ENCODE results near the gene BOD1L2.

Gene BOD1L2

DNA sequence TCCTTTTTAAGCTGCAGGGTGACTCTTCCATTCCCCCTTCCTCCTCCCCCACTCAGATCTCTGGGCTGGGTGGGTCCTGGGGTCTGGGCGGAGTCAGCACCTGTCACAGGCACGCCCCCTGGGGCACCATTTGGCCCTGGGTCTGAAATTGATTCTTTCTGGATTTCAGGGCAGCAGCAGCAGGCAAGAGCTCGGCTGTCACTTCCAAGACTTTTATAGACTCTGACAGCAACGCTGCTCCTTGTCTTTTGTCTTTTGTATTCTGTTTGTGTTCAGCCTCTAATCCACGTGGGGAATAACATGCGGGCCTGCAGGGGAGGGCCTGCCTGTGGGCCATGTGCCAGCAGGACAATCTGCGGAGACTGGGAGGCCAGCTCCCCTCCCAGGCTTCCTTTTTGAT lies 3.9 kb downstream of the BOD1L2 start:
- DNase-seq, result no peak

DNA sequence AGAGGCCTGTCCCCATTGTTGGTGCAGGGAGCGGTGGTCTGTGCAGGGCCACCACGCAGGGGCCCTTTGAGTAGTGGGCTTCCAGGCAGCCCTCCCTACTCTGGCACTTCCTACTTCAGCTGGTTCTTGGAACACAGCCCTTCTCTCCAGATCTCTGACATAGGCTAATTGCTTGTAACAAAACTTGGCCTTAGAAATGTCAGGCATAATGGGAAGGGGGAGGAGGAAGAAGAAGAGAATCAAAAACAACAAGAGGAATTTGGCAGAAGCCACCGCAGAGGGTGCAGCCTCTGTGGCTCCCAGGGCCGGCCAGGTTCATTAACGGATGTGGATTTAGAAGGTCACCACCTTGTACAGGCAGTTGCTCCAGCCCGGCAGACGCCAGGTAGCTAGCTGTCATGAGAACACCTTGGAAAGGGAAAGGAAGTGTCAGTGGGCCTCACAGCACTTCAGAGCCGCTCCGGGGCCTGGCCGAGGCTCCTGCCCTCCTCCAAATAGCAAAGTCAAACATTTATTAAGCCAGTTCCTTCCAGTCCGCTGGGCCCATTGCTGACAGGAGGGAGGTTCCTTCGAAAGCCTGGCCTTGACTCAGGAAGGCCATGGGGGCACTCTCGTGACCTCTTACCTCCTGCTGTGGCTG lies 7.4 kb downstream of the BOD1L2 start:
- no peak for DNase-seq

DNA sequence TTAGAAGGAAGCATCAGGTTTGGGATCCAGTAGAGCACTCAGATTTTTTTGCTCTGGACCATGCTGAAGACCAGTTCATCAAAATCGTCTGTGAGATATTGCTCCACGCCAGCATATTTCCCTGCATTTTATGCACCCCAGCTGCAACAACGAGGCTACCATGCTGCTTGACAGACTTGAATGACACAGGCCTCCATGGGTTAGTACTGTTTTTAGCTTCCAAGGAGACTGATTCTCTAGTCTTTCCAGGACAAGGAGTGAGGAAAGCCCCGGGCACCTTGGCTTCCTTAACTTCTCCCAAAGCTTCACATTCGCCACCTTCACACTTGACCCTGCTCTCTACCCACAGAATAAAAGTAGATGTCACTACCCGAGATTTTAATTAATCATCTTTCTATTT lies 17.5 kb downstream of the BOD1L2 start:
- DNase-seq, result no peak

DNA sequence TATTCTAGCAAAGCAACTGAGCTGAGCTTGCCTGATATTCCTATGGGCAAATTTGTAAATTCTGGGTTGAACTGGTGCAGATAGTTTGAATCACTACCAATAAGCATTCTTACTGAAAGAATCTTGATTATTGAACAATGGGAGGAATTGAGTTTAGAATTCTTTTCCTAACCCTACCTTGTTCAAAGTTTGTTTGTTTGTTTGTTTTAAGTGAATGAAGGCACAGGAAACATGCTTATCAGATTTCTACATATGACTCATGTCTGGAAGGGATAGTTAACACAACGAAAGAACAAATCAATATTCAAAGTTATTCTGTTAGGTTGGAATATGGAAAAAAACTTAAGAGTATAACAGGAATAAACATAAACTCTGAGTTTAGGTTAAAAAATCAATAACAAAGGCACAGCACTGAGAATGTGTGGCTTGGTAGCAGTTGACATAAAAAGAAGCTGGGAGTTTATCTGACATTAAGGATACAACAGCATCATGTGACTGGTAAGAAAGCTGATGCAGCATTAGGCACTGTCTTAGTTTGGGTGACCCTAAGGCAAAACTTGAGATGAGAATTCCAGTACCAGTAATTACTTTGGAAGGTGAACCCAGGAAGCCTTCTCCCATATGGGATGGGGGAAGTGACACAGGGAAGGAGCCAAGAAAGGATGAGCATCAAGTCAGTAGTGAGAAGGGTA lies 20.9 kb downstream of the BOD1L2 start:
- DNase-seq, result no peak

DNA sequence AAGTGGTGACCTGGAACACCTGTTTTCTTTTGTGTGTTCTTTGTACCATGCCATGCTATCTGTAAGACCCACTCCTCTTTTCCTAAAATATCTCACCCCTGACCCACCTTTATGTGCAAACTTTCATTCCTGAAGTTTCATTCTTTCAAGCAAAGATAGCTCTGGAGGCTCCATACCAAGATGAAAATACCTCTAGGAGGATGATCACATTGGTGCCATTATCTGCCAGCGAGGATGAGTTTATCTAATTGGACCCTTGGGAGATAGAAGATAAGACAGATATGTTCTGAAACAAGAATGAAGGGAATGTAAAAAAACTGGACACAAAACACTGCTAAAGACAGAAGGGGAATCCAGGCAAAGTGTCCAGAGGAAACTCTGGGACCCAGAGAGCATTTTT lies 24.1 kb downstream of the BOD1L2 start:
- no peak for DNase-seq

DNA sequence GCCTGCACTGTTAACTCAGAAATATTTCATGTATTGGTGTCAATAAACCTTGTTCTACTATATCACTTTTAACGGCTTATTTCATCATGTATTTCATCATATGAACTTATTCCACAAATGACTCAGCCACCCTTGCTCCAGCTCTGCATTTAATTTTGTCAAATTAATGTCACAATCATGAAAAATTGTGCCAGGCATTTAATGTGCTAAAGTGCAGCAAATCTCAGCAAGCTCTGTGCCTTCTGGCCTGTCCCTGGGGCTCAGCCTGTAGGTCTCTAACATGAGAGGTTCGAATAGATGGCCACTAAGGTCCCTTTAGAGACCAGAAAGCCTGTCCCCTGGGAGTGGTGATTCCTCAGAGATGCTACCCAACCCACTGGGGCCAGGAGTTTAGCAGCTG lies 28.6 kb downstream of the BOD1L2 start:
- no peak for DNase-seq

DNA sequence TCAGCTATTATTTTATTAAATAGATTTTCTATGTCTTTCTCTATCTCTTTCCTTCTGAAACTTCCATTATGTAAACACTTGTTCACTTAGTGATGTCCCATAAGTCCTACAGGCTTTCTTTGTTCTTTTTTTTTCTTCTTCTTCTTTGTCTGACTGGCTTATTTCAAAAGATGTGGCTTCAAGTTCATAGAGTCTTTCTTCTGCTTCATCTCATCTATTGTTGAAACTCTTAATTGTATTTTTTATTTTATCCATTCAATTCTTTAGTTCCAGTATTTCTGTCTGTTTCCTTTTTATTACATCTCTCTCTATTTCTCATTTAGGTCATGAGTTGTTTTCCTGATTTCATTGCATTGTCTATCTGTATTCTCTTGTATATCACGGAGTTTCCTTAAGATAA lies 38.5 kb downstream of the BOD1L2 start:
- no peak for DNase-seq

DNA sequence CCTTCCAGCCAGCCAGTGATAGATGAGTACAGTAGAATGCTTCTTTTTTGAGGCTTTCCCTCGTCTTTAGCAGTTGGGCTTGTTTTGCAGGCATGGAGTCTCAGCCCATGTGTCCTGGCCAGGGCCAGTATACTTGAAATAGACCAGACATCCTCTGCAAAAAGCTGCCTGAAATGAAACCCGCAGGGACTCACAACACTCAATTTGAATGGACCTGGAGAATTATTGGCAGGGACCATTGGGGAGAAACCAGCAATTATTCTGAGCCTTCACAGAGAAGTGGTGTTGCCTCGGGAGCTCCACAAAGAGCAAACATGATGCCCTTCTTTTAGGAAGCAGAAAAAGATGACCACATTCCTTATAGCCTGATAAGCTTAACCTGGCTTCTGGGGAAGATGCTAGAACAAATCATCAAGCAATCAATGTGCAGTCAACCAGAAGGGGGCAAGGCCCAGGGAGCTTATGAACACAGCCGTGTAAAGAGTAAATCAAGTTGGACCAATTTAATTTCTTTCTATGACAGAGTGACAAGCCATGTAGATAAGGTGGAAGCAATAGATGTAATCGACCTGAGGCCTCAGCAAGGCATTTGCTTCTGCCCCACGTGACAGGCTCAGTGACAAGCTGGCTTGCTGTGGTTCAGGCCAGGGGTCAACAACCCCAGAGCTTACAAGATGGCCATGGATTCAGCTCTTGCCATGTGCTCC lies 42.1 kb downstream of the BOD1L2 start:
- DNase-seq, result no peak

DNA sequence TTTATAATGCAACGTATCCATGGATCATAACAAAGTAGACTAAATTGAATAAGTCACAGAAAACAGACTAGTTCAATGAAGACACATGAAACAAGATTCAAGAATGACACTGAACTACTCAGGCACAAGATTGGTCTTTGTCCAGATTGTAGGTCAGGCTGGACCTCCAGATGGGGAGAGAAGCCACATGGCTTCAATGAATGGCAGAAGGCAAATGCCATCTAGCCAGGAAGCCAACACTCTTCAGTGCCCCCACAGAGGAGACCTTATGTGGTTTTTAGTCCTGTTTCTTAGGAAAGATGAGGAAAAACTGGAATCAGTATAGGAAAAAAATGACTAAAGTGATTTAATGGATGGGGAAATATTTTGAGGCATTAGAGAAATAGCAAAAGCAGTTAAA lies 43.1 kb downstream of the BOD1L2 start:
- no peak for DNase-seq

DNA sequence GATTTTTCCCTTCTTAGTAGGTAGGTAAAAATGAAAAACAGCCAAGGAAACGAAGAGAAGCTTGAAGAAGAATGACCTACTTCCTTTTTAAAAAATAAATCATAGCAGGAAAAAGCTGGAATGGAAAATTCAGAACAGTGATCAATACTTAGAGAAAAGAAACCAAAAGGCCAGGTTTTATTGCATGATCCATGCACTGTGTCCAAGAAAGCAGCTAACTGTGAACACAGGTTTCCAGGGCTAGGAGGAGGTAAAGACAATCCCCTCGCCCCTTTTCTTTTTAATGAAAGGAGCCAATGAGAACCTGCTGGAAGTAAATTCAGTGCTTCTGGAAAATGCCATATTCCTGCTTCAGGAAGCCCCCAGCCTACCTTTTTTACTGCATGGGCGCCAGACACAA lies 47.2 kb downstream of the BOD1L2 start:
- no peak for DNase-seq

DNA sequence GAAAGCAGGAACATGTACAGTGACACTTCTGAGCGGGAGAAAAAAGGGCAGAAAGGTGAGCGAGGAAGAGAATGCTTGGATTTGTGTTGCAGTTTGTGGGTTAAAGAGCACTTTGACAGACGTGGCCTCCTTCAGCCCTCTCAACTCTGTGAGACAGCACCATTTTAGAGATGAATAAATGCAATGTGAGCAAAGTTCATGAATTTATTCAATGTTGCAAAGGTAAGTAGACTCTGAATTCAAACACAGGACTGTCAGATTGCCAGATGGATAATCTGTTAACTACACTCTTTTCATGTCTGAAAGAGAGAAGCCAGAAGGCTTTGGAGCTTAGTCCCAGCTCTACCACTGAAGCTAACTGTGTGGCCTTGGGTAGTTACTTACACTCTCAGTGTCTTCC lies 47.7 kb downstream of the BOD1L2 start:
- DNase-seq, result no peak

DNA sequence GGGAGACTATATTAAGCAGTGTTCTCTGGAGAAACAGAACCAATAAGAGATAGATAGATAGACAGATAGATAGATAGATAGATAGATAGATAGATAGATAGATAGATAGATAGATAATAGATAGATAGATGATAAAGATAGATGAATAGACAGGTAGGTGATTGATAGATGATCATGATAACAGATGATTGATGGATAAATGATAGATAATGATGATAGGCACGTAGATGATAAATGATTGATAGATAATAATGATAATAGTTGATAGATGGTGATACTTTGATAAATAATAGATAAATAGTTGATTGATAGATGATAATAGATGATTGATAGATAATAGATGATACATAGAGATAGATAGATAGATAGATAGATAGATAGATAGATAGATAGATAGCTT lies 48.5 kb downstream of the BOD1L2 start:
- no peak for DNase-seq

DNA sequence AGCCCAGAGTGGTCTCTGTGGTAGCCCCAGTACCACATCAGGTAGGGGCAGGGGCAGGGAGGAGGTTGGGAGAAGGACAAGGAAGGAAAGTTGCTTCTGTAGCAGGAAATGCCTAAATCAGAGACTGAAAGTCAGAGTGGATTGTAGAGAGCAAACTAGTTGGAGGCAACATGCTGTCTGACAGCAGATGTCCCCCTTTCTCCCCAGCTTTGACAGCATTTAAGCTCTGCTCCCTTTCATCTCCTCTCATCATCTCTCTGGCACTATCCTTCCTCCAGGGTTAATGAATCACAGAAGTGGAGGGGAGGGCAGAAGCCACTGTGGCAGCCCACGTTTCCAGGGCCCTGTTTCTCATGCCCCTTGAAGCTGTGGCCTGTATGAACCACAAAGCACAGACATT lies 50.4 kb downstream of the BOD1L2 start:
- no peak for DNase-seq

DNA sequence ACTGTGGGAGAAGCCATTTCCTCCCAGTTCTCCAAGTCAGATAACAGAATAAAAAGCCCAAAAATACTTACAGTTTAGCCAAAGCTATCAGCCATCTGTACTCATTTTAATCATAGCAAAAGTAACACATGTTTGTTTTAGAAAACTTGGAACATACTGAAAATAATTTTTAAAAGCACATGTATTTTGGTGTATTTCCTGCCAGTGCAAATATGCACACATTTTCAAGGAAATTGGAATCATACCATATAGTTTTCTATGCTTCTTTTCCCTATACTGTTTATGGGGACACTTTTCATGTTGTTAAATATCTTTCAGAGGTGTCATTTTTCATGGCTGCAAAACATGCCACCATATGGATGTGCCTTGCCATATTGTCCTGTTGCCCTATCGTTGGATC lies 51.2 kb downstream of the BOD1L2 start:
- DNase-seq, result no peak

All from stimulated activated CD4-positive, alpha-beta T cell treated with anti-CD3 and anti-CD28 coated beads, Interleukin-2, amount 100 ng/mL, for 24 hours (primary cell).